HL-60 (cell line): ENCODE measurements around the gene CFAP97D2.

Source experiments
- DNase-seq, 2 experiments: peaks; one replicate each; pipeline ENCODE4 v3.0.0-alpha.2; 2010 to 2020; ENCODE audit warnings: low read depth in 1 of 2, low spot score in 1 of 2
- H3K27ac ChIP-seq: fragments of 250-450 bp; sonication (Bioruptor Pico); replicated peaks from 2 replicates; pipeline ENCODE4 v1.5.1; 2020; ENCODE audit warnings: mild to moderate bottlenecking, moderate library complexity
- H3K27me3 ChIP-seq: fragments of 250-450 bp; sonication (Bioruptor Pico); 2 replicates; pipeline ENCODE4 v1.5.1; 2021; ENCODE audit warnings: mild to moderate bottlenecking, moderate library complexity; ENCODE audit not compliant: insufficient read depth, poor library complexity, severe bottlenecking
- H3K4me3 ChIP-seq: replicated peaks from 2 replicates; pipeline ENCODE4 v1.5.1; 2011; ENCODE audit warnings: mild to moderate bottlenecking, control low read depth, low read length; ENCODE audit not compliant: insufficient read depth
- CTCF ChIP-seq: IDR thresholded peaks from one replicate; pipeline ENCODE4 v1.5.1; 2011; ENCODE audit warnings: low read length, control low read depth, inconsistent platforms; ENCODE audit not compliant: insufficient read depth
- GABPA ChIP-seq: IDR thresholded peaks from 2 replicates; pipeline ENCODE4 v1.6.1; 2012; ENCODE audit warnings: low read depth
- POLR2AphosphoS5 ChIP-seq: IDR thresholded peaks from 2 replicates; pipeline ENCODE4 v1.6.1; 2012; ENCODE audit warnings: low read depth
- REST ChIP-seq: IDR thresholded peaks from 2 replicates; pipeline ENCODE4 v1.6.1; 2012; ENCODE audit warnings: low read depth; ENCODE audit not compliant: insufficient replicate concordance
- SPI1 ChIP-seq: IDR thresholded peaks from 2 replicates; pipeline ENCODE4 v1.6.1; 2012; ENCODE audit warnings: low read depth, mild to moderate bottlenecking, borderline replicate concordance

Gene CFAP97D2

GRCh38 chr13:114259374-114259773 lies 80.3 kb downstream of the CFAP97D2 start:
- Histone ChIP-seq H3K4me3 (no peak overlapping the region), H3K27me3 (no peaks in the 10 kb centered on the region), H3K27ac (no peak overlapping the region)
- TF ChIP-seq GABPA (no peak), POLR2AphosphoS5 (no peak), CTCF (no peak), REST (no peak), SPI1 (no peak)
- no peak for DNase-seq

GRCh38 chr13:114259974-114260373 lies 80.9 kb downstream of the CFAP97D2 start:
- DNase-seq, result no peak
- TF ChIP-seq REST (no peak), POLR2AphosphoS5 (no peak), CTCF (no peak), GABPA (no peak), SPI1 (no peak)
- Histone ChIP-seq H3K27me3 (no peaks in the 10 kb centered on the region), H3K4me3 (no peak overlapping the region), H3K27ac (no peak overlapping the region)

- Histone ChIP-seq H3K27me3 (no peaks in the 10 kb centered on the region), H3K27ac (no peak overlapping the region), H3K4me3 (no peak overlapping the region)
- TF ChIP-seq REST (no peak), CTCF (no peak), GABPA (no peak), POLR2AphosphoS5 (no peak), SPI1 (no peak)
- DNase-seq, result no peak
Measured at GRCh38 chr13:114260814-114261213, 81.8 kb downstream of the CFAP97D2 start.
